HFF-Myc (cell line): ENCODE results near the gene DCAF4.
"Not testable (repeated sequence)": the region's sequence is repeated elsewhere in the genome, so short reads cannot be mapped to it uniquely, and the experiment has no call there.

ENCODE experiments used
- DNase-seq: peaks from one replicate; pipeline ENCODE4 v3.0.0-alpha.2; 2011; ENCODE audit warnings: low read depth; ENCODE audit errors: extremely low read depth
- H3K4me3 ChIP-seq: replicated peaks from 2 replicates; pipeline ENCODE4 v1.5.1; 2011; ENCODE audit warnings: low read depth, mild to moderate bottlenecking, control low read depth, low read length
- CTCF ChIP-seq: IDR thresholded peaks from 2 replicates; pipeline ENCODE4 v1.5.1; 2012; ENCODE audit warnings: mild to moderate bottlenecking, low read depth, low read length, control low read depth; ENCODE audit errors: missing control alignments

DCAF4 gene

GRCh38 chr14:72990171-72990570 lies 63.9 kb downstream of the DCAF4 start:
- no peak overlapping the region for H3K4me3 ChIP-seq
- DNase-seq: no peak
- TF ChIP-seq CTCF: no peak

GRCh38 chr14:72996916-72997315 lies 70.7 kb downstream of the DCAF4 start:
- no peak for DNase-seq
- no peak overlapping the region for H3K4me3 ChIP-seq
- no peak for TF ChIP-seq CTCF

GRCh38 chr14:72998252-72998903 lies 72.1 kb downstream of the DCAF4 start:
- DNase-seq: no peak
- TF ChIP-seq CTCF: no peak
- H3K4me3 ChIP-seq: no peak overlapping the region

GRCh38 chr14:72999316-72999715 lies 73.1 kb downstream of the DCAF4 start:
- DNase-seq: no peak
- TF ChIP-seq CTCF: no peak
- no peak overlapping the region for H3K4me3 ChIP-seq

GRCh38 chr14:73000073-73000472 lies 73.8 kb downstream of the DCAF4 start:
- no peak for TF ChIP-seq CTCF
- no peak overlapping the region for H3K4me3 ChIP-seq
- DNase-seq: no peak

GRCh38 chr14:73003681-73004080 lies 77.4 kb downstream of the DCAF4 start:
- no peak for TF ChIP-seq CTCF
- no peak for DNase-seq
- no peak overlapping the region for H3K4me3 ChIP-seq

GRCh38 chr14:73004641-73005040 lies 78.4 kb downstream of the DCAF4 start:
- H3K4me3 ChIP-seq, DNase-seq: not testable (repeated sequence)
